Osteocyte (in vitro differentiated cells): ENCODE measurements around the gene ZNF775. TPM values are rescaled to one million over a fixed set of nuclear protein-coding genes. Genes with fewer than 3 reads are reported as not detected.

Experiments
- DNase-seq: peaks from one replicate; pipeline ENCODE4 v3.0.0; 2021; ENCODE audit warnings: mixed read lengths; ENCODE audit not compliant: unreplicated experiment; ENCODE audit errors: extremely low spot score
- H3K27ac Mint-ChIP-seq: one replicate; pipeline ENCODE4 v1.8.0; 2021; ENCODE audit warnings: mild to moderate bottlenecking, mixed read lengths; ENCODE audit not compliant: unreplicated experiment
- H3K27me3 Mint-ChIP-seq: one replicate; pipeline ENCODE4 v1.8.0; 2021; ENCODE audit warnings: mixed read lengths; ENCODE audit not compliant: unreplicated experiment
- H3K36me3 Mint-ChIP-seq: one replicate; pipeline ENCODE4 v1.8.0; 2021; ENCODE audit warnings: mixed read lengths; ENCODE audit not compliant: unreplicated experiment
- H3K4me1 Mint-ChIP-seq: one replicate; pipeline ENCODE4 v1.8.0; 2021; ENCODE audit warnings: mixed read lengths; ENCODE audit not compliant: unreplicated experiment
- H3K4me3 Mint-ChIP-seq: one replicate; pipeline ENCODE4 v1.8.0; 2021; ENCODE audit warnings: mild to moderate bottlenecking, moderate library complexity, mixed read lengths; ENCODE audit not compliant: unreplicated experiment
- H3K9me3 Mint-ChIP-seq: one replicate; pipeline ENCODE4 v1.8.0; 2021; ENCODE audit warnings: mixed read lengths; ENCODE audit not compliant: unreplicated experiment
- total RNA-seq: library from RNA; stranded (reverse); gene quantifications from 2 replicates; pipeline ENCODE4 v1.2.1, GENCODE V29; 2021
- TF ChIP-seq, protein P1 (sequence below): fragments of 200-600 bp; sonication (generic); IDR thresholded peaks from 2 replicates; pipeline ENCODE4 v1.5.0; 2021; ENCODE audit warnings: antibody characterized with exemption, mild to moderate bottlenecking, moderate library complexity

ZNF775 gene
- total RNA-seq, 1 donor from 2014 or later: 5.9 TPM

GRCh38 chr7:150337179-150337578 lies 42.0 kb upstream of the ZNF775 start:
- no peaks in the 10 kb centered on the region for H3K36me3 Mint-ChIP-seq
- no peak for DNase-seq
- H3K27ac Mint-ChIP-seq: no peak overlapping the region
- TF ChIP-seq, protein P1, sequence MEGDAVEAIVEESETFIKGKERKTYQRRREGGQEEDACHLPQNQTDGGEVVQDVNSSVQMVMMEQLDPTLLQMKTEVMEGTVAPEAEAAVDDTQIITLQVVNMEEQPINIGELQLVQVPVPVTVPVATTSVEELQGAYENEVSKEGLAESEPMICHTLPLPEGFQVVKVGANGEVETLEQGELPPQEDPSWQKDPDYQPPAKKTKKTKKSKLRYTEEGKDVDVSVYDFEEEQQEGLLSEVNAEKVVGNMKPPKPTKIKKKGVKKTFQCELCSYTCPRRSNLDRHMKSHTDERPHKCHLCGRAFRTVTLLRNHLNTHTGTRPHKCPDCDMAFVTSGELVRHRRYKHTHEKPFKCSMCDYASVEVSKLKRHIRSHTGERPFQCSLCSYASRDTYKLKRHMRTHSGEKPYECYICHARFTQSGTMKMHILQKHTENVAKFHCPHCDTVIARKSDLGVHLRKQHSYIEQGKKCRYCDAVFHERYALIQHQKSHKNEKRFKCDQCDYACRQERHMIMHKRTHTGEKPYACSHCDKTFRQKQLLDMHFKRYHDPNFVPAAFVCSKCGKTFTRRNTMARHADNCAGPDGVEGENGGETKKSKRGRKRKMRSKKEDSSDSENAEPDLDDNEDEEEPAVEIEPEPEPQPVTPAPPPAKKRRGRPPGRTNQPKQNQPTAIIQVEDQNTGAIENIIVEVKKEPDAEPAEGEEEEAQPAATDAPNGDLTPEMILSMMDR: no peak
- H3K27me3 Mint-ChIP-seq: peaks cover 16% of the 10 kb centered on the region
- peaks cover 6% of the 10 kb centered on the region for H3K4me1 Mint-ChIP-seq
- no peaks in the 10 kb centered on the region for H3K9me3 Mint-ChIP-seq
- H3K4me3 Mint-ChIP-seq: no peak overlapping the region

- H3K4me1 Mint-ChIP-seq: peaks cover 6% of the 10 kb centered on the region
- H3K36me3 Mint-ChIP-seq: no peaks in the 10 kb centered on the region
- peaks cover 21% of the 10 kb centered on the region for H3K27me3 Mint-ChIP-seq
- TF ChIP-seq, protein P1: no peak
- H3K27ac Mint-ChIP-seq: no peak overlapping the region
- H3K9me3 Mint-ChIP-seq: no peaks in the 10 kb centered on the region
- no peak for DNase-seq
- H3K4me3 Mint-ChIP-seq: no peak overlapping the region
Observed at GRCh38 chr7:150337659-150338081, 41.5 kb upstream of the ZNF775 start.

DNA sequence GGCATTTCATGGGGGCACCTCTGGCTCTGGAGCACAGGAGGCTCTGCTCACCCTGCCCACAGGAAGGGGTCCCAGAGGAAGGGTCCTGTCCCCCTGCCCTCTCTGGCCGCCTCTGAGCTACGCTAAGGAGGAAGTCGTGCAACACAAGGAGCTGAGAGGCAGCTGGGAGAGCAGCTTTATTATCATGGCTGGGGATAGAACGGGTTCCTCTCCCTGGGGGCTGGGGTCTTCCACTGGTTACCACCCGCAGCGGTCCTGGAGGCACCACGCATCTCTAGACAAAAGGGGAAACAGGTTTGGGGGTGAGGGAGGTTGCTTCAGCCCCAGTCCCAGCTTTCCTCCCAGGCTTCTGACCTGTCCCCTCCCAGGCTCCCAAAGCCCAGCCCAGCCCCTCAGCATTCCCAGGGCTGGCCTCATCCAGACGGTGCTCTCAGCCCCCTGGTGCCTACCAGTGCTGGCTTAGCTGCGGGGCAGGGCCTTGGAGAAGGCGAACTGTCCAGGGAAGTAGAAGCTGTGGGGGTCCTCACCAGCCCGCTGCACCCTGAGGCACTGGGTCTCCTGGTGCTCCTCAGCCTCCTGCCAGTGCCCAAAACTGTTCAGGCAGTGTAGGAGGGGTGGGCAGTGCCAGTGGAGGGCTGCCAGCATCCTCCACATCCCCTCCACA lies 40.8 kb upstream of the ZNF775 start:
- Mint-ChIP-seq H3K27ac (no peak overlapping the region), H3K36me3 (no peaks in the 10 kb centered on the region), H3K4me3 (no peak overlapping the region)

DNA sequence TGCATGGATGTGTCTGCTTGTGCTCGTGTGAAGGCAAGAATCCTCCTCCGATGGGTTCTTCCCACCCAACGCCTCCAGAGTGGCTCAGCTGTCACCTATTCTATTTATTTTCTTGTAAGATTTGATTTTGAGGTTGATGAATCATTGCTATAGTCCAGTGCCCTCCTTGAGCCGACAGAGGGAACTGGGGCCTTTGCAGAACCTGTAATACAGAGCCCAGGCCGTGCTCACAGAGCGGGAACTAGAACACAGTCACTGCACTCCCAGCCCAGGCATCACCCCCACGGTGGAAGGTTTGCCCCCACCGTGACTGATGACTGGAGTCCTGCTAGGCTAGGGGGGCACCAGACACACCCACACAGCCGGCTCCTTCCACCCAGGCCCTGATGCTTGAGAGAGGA lies 39.7 kb upstream of the ZNF775 start:
- Mint-ChIP-seq H3K36me3 (no peaks in the 10 kb centered on the region), H3K4me3 (no peak overlapping the region), H3K9me3 (peaks cover 8% of the 10 kb centered on the region), H3K4me1 (peaks cover 6% of the 10 kb centered on the region), H3K27me3 (peaks cover 34% of the 10 kb centered on the region), H3K27ac (no peak overlapping the region)
- TF ChIP-seq, protein P1: no peak
- DNase-seq: no peak

More for the DNA sequence above, 40.8 kb upstream of the ZNF775 start:
- no peak for DNase-seq
- Mint-ChIP-seq H3K9me3 (peaks cover under 1% of the 10 kb centered on the region), H3K4me1 (peaks cover 6% of the 10 kb centered on the region), H3K27me3 (peaks cover 27% of the 10 kb centered on the region)
- TF ChIP-seq, protein P1: no peak

GRCh38 chr7:150340024-150340749 lies 38.9 kb upstream of the ZNF775 start:
- no peak overlapping the region for H3K4me3 Mint-ChIP-seq
- no peak for DNase-seq
- TF ChIP-seq, protein P1: no peak
- peaks cover 6% of the 10 kb centered on the region for H3K4me1 Mint-ChIP-seq
- no peak overlapping the region for H3K27ac Mint-ChIP-seq
- H3K36me3 Mint-ChIP-seq: no peaks in the 10 kb centered on the region
- H3K9me3 Mint-ChIP-seq: peaks cover 8% of the 10 kb centered on the region
- H3K27me3 Mint-ChIP-seq: peaks cover 34% of the 10 kb centered on the region
